Gastrocnemius medialis (tissue), 4 donors: ENCODE data around the gene RNU6-1.

Experiments
- POLR2A ChIP-seq, 2 donors: fragments of 450-650 bp; IDR thresholded peaks; one replicate each; pipeline ENCODE4 v1.6.1; 2017; ENCODE audit warnings: antibody characterized with exemption in 2 of 2, mild to moderate bottlenecking in 2 of 2, moderate library complexity in 2 of 2
- TF ChIP-seq, protein P1 (sequence below), 5 experiments: fragments of 450-650 bp in 3 of 5; fragments of 200-600 bp in 2 of 5; sonication (generic) in 2 of 5; IDR thresholded peaks in 4 of 5; conservative IDR thresholded peaks in 1 of 5; 1 replicate in 4 of 5; 2 replicates in 1 of 5; pipeline ENCODE4 v1.5.1; 2016 to 2019; ENCODE audit warnings: antibody characterized with exemption in 5 of 5, mild to moderate bottlenecking in 3 of 5, moderate library complexity in 3 of 5

DNA sequence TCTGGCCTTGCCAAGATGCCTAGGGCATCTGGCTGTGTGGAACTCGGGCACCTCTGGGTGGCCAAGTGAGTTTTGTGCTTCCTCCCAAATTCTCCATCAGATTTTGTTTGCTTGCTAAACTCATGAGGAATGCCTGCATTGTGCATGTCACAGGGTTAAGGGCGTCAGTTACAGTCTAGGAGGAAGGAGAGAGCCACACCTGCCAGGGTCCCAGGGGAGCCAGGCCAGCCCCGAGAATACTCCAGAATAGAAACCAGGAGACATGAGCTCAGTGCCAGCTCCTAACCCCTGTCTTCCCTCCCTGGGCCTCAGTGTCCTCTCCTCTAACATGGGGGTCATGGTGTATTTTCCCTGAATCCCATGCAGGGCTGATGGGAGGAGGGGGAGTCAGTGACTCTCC, 36.5 kb downstream of the RNU6-1 start:
- TF ChIP-seq, protein P1, sequence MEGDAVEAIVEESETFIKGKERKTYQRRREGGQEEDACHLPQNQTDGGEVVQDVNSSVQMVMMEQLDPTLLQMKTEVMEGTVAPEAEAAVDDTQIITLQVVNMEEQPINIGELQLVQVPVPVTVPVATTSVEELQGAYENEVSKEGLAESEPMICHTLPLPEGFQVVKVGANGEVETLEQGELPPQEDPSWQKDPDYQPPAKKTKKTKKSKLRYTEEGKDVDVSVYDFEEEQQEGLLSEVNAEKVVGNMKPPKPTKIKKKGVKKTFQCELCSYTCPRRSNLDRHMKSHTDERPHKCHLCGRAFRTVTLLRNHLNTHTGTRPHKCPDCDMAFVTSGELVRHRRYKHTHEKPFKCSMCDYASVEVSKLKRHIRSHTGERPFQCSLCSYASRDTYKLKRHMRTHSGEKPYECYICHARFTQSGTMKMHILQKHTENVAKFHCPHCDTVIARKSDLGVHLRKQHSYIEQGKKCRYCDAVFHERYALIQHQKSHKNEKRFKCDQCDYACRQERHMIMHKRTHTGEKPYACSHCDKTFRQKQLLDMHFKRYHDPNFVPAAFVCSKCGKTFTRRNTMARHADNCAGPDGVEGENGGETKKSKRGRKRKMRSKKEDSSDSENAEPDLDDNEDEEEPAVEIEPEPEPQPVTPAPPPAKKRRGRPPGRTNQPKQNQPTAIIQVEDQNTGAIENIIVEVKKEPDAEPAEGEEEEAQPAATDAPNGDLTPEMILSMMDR (IDR thresholded peaks at IDR 0.05 in 4 of 5, conservative IDR thresholded peaks at IDR 0.05 in 1 of 5), result no peak
- TF ChIP-seq POLR2A (IDR thresholded peaks at IDR 0.05), result no peak
